Kidney (tissue), 14 donors: ENCODE data around the gene HACD4. TPM values are rescaled to one million over a fixed set of nuclear protein-coding genes. Genes with fewer than 3 reads are reported as not detected.
"Not testable (repeated sequence)": the region's sequence is repeated elsewhere in the genome, so short reads cannot be mapped to it uniquely, and the experiment has no call there.

ENCODE experiments used
- DNase-seq, 5 donors: peaks; one replicate each; pipeline ENCODE4 v3.0.0-alpha.2; 2013 to 2020
- FAIRE-seq: peaks from 2 replicates; lab custom pipeline; 2012; peaks lifted over from hg19 to GRCh38; lab: Jason Lieb, UNC
- H3K27ac ChIP-seq, 2 donors: one replicate each; pipeline ENCODE4 v1.7.0; 2013; ENCODE audit warnings: low read depth in 2 of 2, low read length in 2 of 2, inconsistent platforms in 1 of 2
- H3K27me3 ChIP-seq: one replicate; pipeline ENCODE4 v1.7.1; 2013; ENCODE audit warnings: low read length, inconsistent platforms; ENCODE audit not compliant: control insufficient read depth, insufficient read depth
- H3K36me3 ChIP-seq, 3 donors: one replicate each; pipeline versions ENCODE4 v1.7.0 to v1.7.1; 2013; ENCODE audit warnings: low read length in 3 of 3, control low read depth in 1 of 3, inconsistent platforms in 1 of 3; ENCODE audit not compliant: insufficient read depth in 3 of 3, control insufficient read depth in 2 of 3
- H3K4me1 ChIP-seq, 3 donors: one replicate each; pipeline versions ENCODE4 v1.7.0 to v1.7.1; 2013; ENCODE audit warnings: low read length in 3 of 3, inconsistent platforms in 1 of 3, low read depth in 1 of 3; ENCODE audit not compliant: control insufficient read depth in 2 of 3, insufficient read depth in 2 of 3
- H3K4me3 ChIP-seq, 3 donors: one replicate each; pipeline versions ENCODE4 v1.7.0 to v1.8.1; 2013; ENCODE audit warnings: low read length in 3 of 3, control low read depth in 1 of 3, inconsistent platforms in 1 of 3
- H3K9ac ChIP-seq, 3 donors: one replicate each; pipeline versions ENCODE4 v1.7.0 to v1.7.1; 2013; ENCODE audit warnings: low read length in 3 of 3, control low read depth in 1 of 3, inconsistent platforms in 1 of 3
- H3K9me3 ChIP-seq, 3 donors: one replicate each; pipeline versions ENCODE4 v1.7.0 to v1.7.1; 2013; ENCODE audit warnings: low read length in 3 of 3, control low read depth in 1 of 3, inconsistent platforms in 1 of 3; ENCODE audit not compliant: control insufficient read depth in 2 of 3, insufficient read depth in 1 of 3
- intact Hi-C: fragments of 100-400 bp; cut with DNase I; formaldehyde crosslinking; loops from one replicate; pipeline ENCODE4 v1.11.1; 2022
- polyA plus RNA-seq: library from polyadenylated mRNA; stranded (reverse); fragments of 350-450 nt; fragmentation: Illumina TruSeq; extraction: RNeasy Lipid Tissue Mini Kit (QIAGEN cat#74804); gene quantifications from one replicate; pipeline ENCODE4 v1.2.3, GENCODE V29; 2014; ENCODE audit warnings: low read depth, low replicate concordance; ENCODE audit not compliant: insufficient read depth
- total RNA-seq: library from RNA; stranded (reverse); fragmentation: NEBNext Ultra II Directional; extraction: Animal tissue kit (Norgen Biotek cat#: 25700); gene quantifications from one replicate; pipeline ENCODE4 v1.2.1, GENCODE V29; 2021
- TF ChIP-seq, protein P1 (sequence below): IDR thresholded peaks from 3 replicates; pipeline ENCODE4 v1.5.1; 2012; ENCODE audit warnings: mild to moderate bottlenecking, moderate library complexity, borderline replicate concordance; ENCODE audit not compliant: insufficient read depth; ENCODE audit errors: extremely low read depth
- donor health status: control.
- donor health status: control.
- donor health status: control.
- donor health status: control.
- donor health status: control.
- donor health status: DM: yes; HTN: yes; CAD: no.
- donor health status: Normal renal cell carcinoma (clear cell type).

HACD4 gene
- total and polyA plus RNA-seq, 2 donors from 2014 or later, result 1.3 to 2.9 TPM

DNA sequence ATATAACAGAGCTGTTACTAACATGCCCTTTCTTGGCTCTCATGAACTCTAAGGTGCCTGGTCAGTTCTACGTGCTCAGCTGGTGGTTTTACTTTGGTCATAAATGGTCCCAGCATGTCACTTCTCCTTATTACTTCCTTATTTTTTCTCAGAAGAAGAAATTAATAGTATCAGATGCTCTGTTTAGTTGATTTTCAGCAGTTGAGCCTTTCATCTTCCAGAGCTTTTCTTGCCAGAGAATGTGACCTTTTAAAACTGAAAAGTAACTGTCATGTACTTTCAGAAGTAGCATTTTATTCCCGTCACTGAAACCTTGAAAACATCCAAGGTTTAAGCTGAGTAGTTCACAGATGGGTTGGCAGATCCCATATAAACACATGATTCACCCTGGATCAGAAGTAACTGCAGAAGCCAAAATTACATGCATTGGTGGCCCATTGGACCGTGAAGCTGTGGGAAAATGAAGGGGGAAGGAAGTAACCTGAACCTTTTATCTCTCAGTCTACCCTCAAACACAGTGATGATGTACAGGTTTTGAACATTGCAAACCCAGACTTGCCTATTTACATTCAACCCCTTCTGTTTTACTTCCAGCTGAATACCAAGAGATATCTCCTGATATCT lies 50.5 kb downstream of the HACD4 start:
- Histone ChIP-seq H3K4me3 (no peak overlapping the region), H3K36me3 (peaks cover 0 to 13% (median 0%) of the 10 kb centered on the region in 3 donors), H3K9me3 (no peaks in the 10 kb centered on the region), H3K9ac (no peak overlapping the region), H3K4me1 (no peaks in the 10 kb centered on the region), H3K27ac (peak overlapping the region in 1 of 2 donors; percentile 8), H3K27me3 (no peaks in the 10 kb centered on the region)
- TF ChIP-seq, protein P1, sequence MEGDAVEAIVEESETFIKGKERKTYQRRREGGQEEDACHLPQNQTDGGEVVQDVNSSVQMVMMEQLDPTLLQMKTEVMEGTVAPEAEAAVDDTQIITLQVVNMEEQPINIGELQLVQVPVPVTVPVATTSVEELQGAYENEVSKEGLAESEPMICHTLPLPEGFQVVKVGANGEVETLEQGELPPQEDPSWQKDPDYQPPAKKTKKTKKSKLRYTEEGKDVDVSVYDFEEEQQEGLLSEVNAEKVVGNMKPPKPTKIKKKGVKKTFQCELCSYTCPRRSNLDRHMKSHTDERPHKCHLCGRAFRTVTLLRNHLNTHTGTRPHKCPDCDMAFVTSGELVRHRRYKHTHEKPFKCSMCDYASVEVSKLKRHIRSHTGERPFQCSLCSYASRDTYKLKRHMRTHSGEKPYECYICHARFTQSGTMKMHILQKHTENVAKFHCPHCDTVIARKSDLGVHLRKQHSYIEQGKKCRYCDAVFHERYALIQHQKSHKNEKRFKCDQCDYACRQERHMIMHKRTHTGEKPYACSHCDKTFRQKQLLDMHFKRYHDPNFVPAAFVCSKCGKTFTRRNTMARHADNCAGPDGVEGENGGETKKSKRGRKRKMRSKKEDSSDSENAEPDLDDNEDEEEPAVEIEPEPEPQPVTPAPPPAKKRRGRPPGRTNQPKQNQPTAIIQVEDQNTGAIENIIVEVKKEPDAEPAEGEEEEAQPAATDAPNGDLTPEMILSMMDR, result no peak
- intact Hi-C loops, result no loop called here
- peak in 3 of 5 donors; percentile 29 to 45 (median 33) for DNase-seq
- no peak for FAIRE-seq

DNA sequence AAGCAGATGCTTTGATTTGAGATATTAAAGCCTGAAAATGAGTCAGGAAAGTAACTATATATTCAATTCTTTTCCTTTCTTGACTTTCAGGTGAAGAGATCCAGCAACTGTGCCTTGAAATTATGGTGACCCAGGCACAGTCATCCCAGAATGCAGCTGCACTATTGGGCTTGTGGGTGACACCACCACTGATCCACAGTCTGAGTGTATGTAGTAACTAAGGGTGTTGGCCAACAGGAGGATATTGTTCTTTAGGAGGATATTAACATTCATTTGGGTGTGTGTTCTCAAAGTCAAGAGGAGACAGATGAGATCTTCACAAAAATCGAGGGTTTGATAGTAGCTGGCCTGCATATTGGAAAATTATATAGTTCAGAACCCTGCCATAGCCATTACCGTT lies 53.2 kb downstream of the HACD4 start:
- H3K4me3 ChIP-seq, result no peak overlapping the region
- DNase-seq, result no peak
- intact Hi-C loops, result no loop called here
- no peak for FAIRE-seq
- H3K9ac ChIP-seq, result no peak overlapping the region
- no peaks in the 10 kb centered on the region for H3K9me3 ChIP-seq
- TF ChIP-seq, protein P1, result no peak
- H3K27ac ChIP-seq, result no peak overlapping the region
- peaks cover 0 to 13% (median 0%) of the 10 kb centered on the region in 3 donors for H3K36me3 ChIP-seq
- H3K27me3 ChIP-seq, result no peaks in the 10 kb centered on the region
- H3K4me1 ChIP-seq, result no peaks in the 10 kb centered on the region

DNA sequence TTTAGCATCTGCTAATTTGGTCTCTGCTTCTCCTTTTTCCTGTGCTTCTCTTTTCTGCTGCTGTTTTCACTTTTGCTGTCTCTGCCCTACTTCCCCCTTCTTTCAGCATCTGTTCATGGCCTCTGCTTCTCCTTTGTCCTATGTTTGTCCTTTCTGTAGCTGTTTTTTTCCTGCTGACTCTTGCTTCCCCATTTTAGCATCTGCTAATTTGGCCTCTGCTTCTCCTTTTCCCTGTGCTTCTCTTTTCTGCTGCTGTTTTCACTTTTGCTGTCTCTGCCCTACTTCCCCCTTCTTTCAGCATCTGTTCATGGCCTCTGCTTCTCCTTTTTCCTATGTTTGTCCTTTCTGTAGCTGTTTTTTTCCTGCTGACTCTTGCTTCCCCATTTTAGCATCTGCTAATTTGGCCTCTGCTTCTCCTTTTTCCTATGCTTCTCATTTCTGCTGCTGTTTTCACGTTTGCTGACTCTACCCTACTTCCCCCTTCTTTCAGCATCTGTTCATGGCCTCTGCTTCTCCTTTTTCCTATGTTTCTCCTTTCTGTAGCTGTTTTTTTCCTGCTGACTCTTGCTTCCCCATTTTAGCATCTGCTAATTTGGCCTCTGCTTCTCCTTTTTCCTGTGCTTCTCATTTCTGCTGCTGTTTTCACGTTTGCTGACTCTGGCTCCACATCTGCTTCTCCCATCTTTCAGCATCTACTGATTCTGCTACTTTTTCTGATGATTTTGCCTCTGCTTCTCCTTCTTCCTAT lies 57.1 kb downstream of the HACD4 start:
- H3K9me3 ChIP-seq, H3K4me3 ChIP-seq, H3K4me1 ChIP-seq, intact Hi-C loops, FAIRE-seq, H3K9ac ChIP-seq, H3K27me3 ChIP-seq, H3K27ac ChIP-seq, DNase-seq: not testable (repeated sequence)
- peaks cover 0 to 13% (median 0%) of the 10 kb centered on the region in 3 donors for H3K36me3 ChIP-seq

DNA sequence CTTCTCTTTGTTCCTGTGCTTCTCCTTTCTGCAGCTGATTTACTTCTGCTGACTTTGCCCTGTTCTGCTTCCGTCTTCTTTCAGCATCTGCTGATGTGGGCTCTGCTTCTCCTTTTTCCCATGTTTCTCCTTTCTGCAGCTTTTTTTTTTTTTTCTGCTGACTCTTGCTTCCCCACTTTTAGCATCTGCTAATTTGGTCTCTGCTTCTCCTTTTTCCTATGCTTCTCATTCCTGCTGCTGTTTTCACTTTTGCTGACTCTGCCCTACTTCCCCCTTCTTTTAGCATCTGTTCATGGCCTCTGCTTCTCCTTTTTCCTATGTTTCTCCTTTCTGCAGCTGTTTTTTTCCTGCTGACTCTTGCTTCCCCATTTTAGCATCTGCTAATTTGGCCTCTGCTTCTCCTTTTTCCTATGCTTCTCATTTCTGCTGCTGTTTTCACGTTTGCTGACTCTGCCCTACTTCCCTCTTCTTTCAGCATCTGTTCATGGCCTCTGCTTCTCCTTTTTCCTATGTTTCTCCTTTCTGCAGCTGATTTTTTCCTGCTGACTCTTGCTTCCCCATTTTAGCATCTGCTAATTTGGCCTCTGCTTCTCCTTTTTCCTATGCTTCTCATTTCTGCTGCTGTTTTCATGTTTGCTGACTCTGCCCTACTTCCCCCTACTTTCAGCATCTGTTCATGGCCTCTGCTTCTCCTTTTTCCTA lies 58.0 kb downstream of the HACD4 start:
- intact Hi-C loops, DNase-seq, H3K27ac ChIP-seq, H3K4me1 ChIP-seq, H3K9ac ChIP-seq, FAIRE-seq, H3K9me3 ChIP-seq, H3K4me3 ChIP-seq, H3K27me3 ChIP-seq: not testable (repeated sequence)
- peaks cover 0 to 13% (median 0%) of the 10 kb centered on the region in 3 donors for H3K36me3 ChIP-seq
